Activated T-helper 1 cell treated with anti-CD3 and anti-CD28 coated beads, Interleukin-2, amount 50 U/mL, for 16 hours (primary cell): ENCODE measurements around the gene ZRANB1.

Source experiments
- DNase-seq, 2 donors: peaks; one replicate each; pipeline ENCODE4 v3.0.0-alpha.2; 2020; ENCODE audit warnings: low read depth in 1 of 2, low spot score in 1 of 2

ZRANB1 gene

DNA sequence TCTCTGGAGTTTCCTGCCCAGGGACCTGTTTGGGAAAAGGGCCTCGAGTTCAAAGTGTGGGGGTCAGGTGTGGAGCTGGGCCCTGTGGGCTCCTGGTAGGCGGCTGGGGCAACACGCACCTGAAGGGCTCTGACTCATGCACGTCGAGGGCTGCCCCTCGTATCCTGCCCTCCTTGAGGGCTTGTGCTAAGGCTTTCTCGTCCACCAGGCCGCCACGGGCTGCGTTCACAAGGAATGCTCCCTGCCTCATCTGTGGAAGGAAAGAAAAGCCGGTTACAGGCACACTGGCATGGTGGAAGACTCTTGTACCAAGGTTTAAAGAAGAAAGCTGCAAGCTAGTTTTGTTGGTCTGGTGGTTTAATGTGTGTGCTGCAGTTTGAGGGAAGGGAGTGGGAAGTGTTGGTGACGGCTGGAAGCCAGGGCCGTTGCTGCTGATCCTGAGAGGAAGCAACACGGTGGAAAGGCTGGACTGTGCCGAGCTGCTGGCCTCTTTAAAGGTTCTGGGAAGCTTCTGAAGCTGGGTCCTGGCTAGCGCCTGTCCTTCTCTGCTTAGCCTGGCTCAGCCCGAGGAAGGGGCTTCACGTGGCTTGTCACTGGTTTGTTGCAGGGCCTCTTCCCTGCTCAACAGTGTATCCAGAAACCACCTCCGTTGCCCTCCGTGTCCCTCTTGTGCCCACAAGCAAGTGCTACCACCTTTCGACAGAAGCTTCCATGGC, 52.0 kb downstream of the ZRANB1 start:
- DNase-seq, result no peak

DNA sequence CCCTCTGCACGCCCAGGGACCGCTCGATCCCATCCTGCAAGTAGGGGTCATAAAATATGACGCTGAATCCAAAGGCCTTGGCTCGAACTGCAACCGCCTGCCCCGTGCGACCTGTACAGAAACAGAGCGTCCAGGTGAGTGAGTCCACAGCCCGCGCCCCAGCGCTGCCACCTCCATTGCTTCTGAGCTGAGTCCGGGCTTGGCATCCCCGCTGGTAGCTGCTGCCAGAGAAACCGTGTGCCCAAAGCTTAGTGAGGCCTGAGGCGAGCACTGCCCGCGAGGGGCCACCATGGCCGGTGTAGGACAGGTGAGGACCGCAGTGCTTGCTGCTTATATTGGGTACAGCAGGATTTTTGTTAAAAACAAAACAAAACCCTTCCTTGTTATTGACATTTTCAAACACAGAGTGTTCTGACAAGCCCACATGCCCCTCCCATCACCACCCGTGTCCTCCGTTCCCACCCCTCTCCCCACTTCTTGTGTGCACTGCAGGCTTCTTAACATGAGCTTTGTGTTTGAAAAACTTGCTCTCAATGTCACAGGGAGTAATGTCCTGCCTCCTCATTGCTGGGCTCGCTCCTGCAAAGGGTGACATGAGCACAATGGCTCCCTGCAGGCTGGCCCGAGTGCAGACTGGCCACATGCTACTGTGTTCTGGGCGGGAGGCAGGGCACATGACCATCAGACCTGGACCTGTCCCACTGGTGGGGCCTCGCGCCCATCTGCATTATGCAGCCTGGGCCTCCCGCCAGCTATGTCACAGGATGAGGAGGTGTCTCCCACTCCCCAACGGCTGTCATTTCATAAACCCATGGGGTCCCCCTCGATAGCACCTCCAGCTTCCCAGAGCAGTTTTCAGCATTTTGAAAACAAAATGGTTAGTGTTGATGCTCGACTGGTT, 52.9 kb downstream of the ZRANB1 start:
- DNase-seq, result no peak

DNA sequence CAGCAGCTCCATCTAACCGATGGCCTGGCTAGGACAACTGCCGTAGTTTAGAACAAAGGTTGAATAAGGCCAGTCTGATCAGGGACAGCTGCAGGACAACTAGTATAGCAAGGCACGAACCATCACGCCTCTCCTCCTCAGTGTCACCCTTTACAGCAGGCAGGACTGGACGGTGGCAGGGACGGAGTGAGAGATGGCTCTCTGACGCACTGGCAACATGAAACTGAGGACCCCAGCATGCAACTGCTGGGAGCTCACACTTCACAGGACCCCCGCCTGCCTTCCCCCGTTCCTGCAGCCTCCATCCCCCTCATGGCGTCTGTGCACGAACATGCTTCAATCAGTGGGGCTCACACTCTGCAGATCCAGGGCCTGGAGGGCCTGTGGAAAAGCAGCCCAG, 53.7 kb downstream of the ZRANB1 start:
- DNase-seq, result no peak

DNA sequence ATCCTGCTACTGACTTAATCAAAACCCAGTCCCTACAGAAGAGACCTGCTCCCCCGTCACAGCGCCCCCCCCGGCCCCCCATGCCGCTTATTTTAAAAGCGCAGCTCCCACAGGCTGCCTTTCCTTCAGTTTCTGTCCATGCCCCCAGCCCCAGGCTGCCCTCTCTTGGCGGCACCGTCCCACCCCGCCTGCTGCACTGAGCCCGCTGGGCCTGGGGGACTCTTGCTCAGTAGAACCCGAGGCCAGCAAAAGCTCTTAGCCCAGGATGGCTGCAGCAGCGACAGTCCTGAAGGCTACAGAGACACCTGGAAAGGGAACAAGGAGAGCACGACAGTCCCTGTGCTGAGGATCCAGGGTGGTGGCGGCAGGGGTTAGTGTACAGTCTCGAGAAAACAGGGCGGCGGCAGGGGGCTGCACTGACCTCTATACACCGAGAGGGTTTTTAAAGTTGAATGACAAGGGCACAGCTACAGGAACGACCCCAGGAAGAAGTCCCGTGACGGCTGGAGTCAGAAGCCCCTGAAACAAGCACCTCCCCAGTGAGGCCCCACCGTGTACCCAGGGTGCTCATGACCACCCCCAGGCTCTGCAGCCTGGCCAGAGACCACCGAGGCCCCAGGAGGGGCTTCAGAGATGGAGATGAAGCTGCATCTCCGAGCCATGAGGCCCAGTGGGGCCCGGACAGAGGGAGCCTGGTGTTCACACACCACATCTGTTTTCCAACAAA, 54.4 kb downstream of the ZRANB1 start:
- DNase-seq, result no peak

DNA sequence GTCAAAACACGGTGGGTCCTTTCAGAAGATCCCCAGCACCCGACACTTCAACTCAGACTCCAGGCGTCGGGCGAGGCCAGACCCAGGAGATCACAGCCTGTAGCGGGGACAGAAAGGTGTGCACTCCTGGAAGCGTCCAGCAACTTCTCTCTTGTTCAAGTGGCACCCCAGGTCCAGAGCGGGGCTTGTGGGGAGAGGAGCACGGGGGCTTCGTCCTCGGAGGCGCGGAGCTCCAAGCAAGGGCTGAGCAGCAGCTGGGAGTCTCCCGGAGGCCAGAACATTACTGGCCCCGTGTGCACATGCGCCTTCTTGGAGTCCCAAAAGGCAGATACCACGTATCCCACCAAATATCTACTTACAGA, 54.9 kb downstream of the ZRANB1 start:
- DNase-seq, result no peak

DNA sequence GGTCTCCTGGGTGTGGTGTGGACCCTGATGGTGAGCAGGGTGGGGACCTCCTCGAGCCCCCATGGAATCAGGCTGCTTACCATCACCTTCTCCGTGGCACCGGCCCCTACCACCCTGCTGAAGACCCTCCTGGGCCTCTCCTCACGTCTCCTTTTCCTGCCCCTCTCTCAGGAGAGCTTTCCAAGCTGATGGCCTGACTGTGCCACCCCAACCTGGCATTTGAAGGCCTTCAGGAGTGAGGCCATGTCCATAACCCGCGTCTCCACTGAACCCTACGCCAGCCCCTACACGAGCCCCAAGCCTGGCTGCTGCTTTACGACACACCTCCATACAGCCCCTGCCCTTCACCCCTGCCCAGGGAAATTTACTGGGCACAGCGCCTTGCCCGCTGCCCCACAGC, 55.4 kb downstream of the ZRANB1 start:
- no peak for DNase-seq

DNA sequence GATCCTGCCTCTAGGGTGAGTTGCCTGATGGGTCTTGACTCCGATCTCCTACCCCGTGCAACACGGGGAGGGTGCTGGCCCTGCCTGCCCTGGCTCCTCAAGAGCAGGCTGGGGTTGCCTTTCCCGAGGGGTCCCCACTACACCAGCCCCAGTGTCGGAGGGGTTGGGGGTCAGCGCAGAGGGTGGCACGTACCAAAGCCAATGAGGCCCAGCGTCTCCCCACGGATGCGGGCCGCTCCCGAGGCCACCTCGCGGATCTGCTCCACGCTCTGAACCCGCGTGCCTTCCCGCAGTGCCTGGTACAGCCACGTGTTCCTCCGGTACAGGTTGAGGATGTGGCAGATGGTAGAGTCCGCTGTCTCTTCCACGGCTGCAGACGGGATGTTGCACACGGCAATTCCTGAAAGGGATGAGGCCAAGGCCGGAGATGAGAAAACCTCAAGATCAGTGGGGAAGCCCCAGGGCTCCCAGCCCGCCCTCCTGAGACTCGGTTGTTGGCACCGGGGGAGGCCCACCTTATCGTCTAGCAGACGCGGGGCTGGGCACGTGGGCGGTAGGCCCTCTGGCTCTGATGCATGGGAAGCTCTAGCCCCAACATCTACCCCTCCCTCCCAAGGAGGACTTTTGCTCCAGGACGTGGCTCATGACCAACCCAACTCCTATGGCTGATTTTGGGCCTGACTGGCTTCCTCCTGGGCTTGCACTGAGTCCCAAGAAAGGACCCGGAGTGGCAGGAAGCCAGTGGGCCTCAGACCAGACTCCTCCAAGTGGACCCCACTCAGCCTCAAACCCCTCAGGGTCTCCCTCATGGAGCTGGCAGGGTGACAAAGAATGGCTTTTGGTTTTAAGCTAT, 56.1 kb downstream of the ZRANB1 start:
- no peak for DNase-seq

DNA sequence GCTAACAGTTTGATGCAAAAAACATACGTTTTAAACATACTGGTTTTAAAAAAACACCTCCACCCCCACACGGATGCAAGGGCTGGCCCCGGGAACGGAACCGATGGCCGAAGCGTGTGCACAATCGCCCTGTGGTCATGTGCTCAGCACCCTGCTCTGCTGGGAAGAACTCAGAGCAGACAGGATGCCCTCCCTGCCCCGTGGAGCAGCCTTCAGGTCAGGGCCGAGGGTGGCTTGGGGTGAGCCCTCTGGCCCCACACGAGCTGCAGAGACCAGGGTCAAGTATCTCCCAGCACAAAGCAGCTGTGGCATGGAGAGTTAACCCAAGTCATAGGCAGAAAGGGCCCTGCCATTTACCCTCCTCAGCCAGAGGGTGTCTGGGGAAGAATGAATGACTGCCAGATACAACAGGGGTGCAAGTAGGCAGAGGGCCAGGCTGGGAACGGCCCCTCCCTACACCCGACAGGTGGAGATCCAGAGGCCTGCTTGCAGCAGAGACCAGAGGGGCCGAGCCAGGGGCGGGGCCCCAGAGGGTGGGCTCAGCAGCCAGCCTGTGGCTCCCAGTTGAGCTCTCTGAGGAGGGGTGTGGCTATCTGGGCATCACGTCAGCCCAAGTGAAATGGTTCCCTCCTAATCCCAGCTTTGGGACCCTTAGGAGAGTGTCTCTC, 56.8 kb downstream of the ZRANB1 start:
- no peak for DNase-seq

DNA sequence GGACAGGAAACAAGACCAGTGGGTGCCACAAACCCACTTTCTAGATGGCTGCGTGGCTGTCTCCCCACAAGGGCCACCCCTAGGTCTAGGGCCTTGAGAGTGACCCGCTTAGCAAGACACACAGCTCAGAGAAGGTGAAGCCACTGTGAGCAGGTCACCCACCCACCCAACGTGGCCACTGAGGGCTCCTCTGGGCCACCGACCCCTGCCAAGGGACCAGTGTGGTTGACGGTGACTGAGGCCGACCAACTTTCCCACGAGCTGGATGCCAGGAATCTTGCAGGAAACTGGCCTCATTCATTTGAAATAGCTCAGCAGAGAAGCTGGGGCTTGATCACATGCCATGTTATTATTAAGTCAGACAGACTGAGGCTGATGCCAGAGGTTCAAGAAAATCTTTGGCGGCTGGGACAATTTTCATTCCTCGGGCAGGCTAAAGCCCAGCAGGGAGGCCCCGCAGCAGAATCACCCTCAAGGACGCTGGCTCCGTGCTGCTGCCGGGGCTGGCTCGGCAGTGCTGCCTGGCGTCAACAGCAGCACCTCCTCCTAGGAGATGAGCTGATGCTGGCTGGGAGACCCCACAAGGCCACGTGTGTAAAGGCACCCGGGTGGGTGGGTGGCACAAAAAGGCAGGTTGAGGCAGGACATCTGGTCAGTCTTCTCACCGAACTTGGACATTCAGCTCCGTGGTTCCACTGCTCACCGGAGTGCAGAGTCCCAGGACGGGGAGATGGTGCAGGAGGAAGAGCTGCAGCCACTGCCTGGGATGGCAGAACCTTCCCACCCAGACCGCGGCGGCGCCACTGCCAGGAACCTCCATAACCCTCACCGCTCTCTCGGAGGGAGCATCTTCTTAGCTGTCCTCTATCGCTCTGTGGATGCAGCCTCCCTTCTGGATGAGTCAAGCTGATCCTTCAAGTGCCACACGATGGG, 57.8 kb downstream of the ZRANB1 start:
- DNase-seq, result no peak

DNA sequence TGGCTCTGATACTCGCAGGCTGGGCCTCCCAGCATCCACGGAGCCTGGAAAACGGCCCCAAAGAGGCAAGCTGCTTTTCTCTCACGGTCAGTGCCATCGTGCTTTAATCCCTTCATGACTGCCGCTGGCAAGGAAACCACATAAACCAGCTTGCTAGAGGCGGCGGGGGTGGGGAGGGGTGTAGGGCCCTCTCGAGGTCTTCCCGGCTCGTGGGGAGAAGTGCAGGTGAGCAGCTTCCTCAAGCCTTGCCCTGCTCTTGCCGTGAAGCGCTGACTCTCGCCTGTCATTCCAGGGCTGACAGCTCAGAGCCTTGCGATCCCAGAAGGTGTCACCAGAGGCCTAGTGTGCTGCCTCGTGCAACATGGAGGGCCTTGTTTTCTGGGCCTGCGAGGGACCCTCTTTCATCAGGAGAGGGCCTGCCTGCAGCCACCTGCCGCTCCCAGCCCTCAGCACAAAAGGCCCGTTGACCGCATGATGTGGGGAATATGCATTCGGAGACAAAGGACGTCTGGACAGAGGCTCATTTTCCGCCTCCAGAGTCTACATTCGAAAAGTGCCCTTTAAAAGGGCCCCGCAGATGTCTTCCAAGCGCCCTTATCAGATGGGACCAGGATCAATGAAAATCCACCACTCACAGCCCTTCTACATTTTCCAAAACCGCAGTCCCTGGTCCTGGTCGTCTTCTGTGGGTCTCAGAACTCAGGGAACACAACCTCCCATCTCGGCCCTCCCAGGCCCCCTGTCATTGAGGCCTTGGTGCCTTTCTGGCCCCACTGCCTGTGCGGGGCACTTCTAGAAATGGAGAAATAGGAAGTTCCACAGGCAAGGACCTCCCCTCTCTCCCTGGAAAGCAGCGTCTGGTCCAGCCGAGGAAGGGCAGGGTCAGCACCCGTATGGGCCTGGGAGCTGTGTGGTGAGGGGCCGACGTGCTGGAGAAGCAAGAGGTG, 58.7 kb downstream of the ZRANB1 start:
- no peak for DNase-seq

DNA sequence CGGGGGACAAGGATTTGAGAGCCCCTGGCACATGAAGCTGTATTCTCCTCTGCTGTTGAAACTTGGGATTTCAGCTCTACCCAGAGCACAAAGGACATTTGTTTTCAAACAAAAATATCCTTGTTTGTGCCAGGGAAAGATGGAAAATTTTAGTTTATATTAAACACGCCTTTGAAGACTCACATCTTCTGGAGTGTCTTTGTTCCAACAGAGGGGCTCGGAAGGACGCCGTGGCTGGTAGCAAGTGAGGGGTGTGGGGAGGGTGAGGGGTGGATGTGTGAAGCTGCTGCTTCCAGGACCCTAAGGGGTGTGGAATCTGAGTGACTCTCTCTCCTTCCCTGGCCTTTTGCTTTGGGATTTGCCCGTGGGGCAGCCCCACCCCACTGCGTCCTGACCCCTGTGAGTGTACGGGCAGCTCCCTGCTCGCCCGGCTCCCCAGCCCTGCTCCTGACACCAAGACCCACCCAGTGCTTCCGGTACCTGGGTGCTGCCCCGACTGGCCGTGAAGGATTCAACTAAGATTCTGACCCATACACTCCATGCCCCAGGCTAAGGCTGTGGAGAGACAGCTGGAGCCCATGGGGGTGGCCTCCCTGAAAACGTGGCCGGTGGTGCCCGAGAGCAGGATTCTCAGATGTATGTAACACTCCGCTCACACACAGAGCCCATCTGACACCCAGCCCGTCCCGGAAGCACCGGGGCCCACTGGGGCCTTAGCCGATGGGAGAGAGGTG, 59.6 kb downstream of the ZRANB1 start:
- DNase-seq, result no peak

DNA sequence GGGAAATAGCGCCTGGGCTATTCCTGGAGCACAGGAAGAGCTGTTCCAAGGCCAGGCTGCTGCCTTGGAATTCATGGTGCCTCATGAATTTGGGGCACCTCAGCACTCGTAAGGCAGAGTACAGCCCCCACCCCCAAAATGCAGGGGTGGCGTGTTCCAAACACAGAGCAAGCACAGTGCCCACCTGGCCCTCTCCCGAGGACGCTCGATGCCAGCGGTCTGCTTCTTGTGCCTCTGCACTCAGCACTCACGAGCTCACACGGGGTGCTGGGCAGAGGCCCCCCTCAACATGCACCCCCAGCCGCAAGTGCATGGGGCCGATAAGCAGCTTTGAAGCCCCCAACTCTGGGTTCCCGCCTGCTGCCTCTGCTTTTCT, 60.1 kb downstream of the ZRANB1 start:
- DNase-seq, result no peak

DNA sequence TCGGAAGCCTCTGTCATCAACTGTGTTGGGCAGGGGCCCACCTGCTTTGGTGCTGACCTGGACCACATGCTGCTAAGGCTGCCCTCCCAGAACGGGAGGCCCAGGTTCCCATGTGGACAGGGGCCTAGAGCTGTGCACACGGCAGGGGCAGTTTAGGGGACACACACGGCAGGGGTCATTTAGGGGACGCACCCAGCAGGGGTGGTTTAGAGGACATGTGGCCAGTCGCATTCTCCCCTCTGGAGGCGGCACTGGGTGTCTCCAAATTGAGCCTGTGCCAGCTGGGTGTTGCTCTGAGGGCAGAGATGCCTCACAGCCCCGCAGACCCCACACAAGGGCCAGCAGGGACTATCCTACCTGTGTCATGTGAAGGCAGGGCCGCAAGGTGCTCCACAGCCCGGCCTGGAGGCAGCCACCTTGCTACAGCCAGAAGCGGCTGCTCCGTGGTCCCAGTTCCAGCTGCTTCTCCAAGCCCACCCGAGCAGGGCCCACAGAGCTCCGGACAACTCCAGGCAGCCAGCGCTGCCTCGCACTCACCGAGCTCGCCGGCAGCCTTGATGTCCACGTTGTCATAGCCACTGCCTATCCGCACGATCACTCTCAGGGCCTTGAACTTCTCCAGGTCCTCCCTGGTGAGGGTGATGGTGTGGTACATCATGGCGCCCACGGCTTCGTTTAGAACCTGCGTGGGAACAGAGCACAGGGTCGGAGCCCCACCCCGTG, 60.7 kb downstream of the ZRANB1 start:
- no peak for DNase-seq

DNA sequence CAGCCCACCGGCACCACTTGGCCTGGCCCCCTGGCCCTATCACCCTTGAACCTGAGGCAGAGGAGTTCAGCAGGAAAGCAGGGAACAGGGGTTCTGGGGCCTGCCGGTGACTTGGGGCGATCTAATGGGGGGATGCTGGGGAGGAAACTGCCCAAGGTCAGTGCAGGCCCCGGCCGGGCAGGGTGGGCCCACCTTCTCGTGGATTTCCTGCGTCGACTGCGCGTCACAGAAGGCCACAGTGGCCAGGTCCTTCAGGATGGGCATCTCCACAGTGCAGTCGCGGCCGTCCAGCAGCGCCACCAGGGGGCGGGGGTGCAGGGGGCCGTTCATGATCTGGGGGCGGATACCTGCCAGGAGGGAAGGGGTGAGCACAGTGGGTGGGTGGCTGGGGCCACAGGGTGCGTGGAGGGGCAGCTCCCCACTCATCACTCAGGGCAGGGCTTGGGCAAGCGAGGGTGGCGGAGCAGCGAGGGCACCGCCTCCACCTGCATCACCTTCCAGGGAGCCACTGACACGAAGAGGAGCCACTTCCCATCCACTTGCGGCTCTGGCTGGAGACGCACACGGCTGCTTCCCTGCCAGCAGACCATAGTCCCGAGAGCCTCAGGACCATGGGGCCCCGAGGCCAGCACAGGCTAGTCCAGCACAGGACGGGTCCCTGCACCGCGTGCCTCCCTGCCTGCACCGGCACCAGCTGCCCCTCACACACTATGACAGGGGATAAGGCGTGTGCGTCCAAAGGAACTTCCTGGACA, 61.4 kb downstream of the ZRANB1 start:
- DNase-seq, result no peak

DNA sequence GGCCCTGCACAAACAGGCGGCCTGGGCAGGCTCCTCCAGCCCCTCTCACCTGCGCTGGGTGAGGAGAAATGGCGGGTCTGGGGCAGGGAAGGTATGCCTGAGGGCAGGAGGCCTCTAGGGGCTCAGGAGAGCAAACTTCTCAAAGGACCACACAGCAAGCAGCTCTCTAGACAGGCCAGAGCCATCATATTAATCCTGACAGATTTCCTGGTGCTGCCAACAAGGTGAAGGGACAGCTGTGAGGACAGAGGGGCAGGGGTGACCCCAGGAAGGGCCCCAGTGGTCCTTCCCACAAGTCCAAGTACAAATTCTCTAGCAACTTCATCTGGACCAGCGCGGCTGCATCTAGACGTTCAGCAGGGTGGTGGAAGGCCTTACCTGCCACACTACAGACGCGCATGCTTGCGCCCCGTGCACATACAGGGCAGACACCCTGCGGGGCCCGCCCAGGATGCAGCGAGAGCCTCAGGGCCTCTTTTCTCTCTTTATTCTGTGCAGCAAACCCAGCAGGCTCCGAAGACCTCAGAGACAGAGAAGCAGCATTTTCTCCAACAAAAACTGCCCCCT, 62.1 kb downstream of the ZRANB1 start:
- no peak for DNase-seq
